H1 (cell line): ENCODE results near the gene DSC3.

ENCODE experiments used
- CEBPB ChIP-seq: IDR thresholded peaks from 2 replicates; pipeline ENCODE4 v1.6.1; 2012; ENCODE audit warnings: low read depth, low read length
- EZH2 ChIP-seq: fragments of 200-600 bp; sonication (generic); IDR thresholded peaks from 2 replicates; pipeline ENCODE4 v1.7.1; 2012; ENCODE audit warnings: low read depth, mild to moderate bottlenecking, moderate library complexity, low read length, inconsistent platforms; ENCODE audit not compliant: severe bottlenecking
- HDAC6 ChIP-seq: IDR thresholded peaks from one replicate; pipeline ENCODE4 v1.7.1; 2012; ENCODE audit warnings: low read depth, mild to moderate bottlenecking, inconsistent platforms, low read length, moderate library complexity
- POLR2A ChIP-seq, 2 experiments: IDR thresholded peaks; 1 replicate in 1 of 2; 2 replicates in 1 of 2; pipeline ENCODE4 v1.6.1; 2011; ENCODE audit warnings: low read depth in 2 of 2, low read length in 2 of 2, mild to moderate bottlenecking in 2 of 2; ENCODE audit errors: control extremely low read depth in 1 of 2
- RXRA ChIP-seq: IDR thresholded peaks from 2 replicates; pipeline ENCODE4 v1.6.1; 2011; ENCODE audit warnings: low read depth, mild to moderate bottlenecking, low read length, moderate library complexity; ENCODE audit not compliant: insufficient read depth
- SIRT6 ChIP-seq: IDR thresholded peaks from one replicate; pipeline ENCODE4 v1.7.1; 2012; ENCODE audit warnings: low read length, inconsistent platforms
- ZNF274 ChIP-seq: IDR thresholded peaks from 2 replicates; pipeline ENCODE4 v1.7.0; 2012; ENCODE audit warnings: low read length, borderline replicate concordance; ENCODE audit errors: extremely low read depth

GRCh38 chr18:30999887-31000628, 42.5 kb downstream of the DSC3 start:
- no peak for TF ChIP-seq HDAC6
- no peak for TF ChIP-seq POLR2A (IDR thresholded peaks at IDR 0.05; ENCODE audit: control extremely low read depth in 1 of 2, low read depth in 2 of 2, low read length in 2 of 2)
- TF ChIP-seq ZNF274, result no peak
- no peak for TF ChIP-seq RXRA
- TF ChIP-seq CEBPB, result no peak
- TF ChIP-seq EZH2, result no peak
- TF ChIP-seq SIRT6, result no peak
